Measurements from ENCODE around the gene NEU2. TPM values are rescaled to one million over a fixed set of nuclear protein-coding genes. Genes with fewer than 3 reads are reported as not detected.

NEU2 gene
- total and polyA plus RNA-seq, 9 of the 15 experiments (the other 6 are each of a cell fraction or from before 2014, with no cell fraction given) = not detected

DNA sequence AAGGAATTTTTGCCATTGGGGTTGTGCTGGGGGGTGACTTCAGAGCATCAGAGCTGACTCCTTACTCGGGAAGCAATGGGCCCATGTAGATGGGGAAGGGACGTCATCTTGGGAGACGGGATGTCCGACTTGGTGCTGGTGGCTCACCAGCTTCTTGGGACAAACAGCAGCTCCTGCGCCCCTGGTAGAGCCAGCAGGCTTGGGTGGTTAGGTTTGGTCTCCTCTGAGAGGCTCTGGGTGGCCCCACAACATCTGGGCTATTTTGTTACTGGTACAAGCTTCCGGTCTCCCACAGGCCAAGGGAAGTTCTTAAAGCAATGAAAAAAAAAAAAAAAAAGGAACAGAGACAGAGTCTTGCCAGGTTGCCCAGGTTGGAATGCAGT, 21.2 kb upstream of the NEU2 start:
- H3K79me2 ChIP-seq (ENCODE audit: control insufficient read depth, insufficient read depth, low read length) = no peaks in the 10 kb centered on the region
- H3K27me3 ChIP-seq (ENCODE audit: control insufficient read depth in 2 of 2, insufficient read depth in 2 of 2, low read length in 2 of 2) = peaks cover 0 to 15% of the 10 kb centered on the region in 2 experiments; a peak in 2 of 5 replicates
- H3K27ac ChIP-seq (ENCODE audit: extremely low read depth, low read depth, low read length) = no peak overlapping the region
- POLR2A ChIA-PET = interaction anchor here (0.5 kb wide), 1 partner anchor 21 kb away, joined by 3 read pairs; the partner anchor contains the start of gene NEU2
- H3K4me2 ChIP-seq (ENCODE audit: insufficient read depth, low read length) = no peak overlapping the region
- in situ Hi-C loops (cut with MboI) (no loop called here), intact Hi-C loops (cut with micrococcal nuclease) (no loop called here)
- no peak overlapping the region for H3K9ac ChIP-seq (ENCODE audit: insufficient read depth in 1 of 2, low read depth in 2 of 2, low read length in 2 of 2)
- ATAC-seq (no peak), FAIRE-seq (no peak), DNase-seq (ENCODE audit: extremely low read depth in 1 of 4, low spot score in 3 of 4) (no peak)
- CTCF ChIA-PET (ENCODE audit: low intra/inter-chr PET ratio) = no interaction called here
- no peak overlapping the region for H2AFZ ChIP-seq (ENCODE audit: low read depth, low read length)
- no peak for TF ChIP-seq ADNP (tag; IDR thresholded peaks at IDR 0.05)
- TF ChIP-seq, protein P1, sequence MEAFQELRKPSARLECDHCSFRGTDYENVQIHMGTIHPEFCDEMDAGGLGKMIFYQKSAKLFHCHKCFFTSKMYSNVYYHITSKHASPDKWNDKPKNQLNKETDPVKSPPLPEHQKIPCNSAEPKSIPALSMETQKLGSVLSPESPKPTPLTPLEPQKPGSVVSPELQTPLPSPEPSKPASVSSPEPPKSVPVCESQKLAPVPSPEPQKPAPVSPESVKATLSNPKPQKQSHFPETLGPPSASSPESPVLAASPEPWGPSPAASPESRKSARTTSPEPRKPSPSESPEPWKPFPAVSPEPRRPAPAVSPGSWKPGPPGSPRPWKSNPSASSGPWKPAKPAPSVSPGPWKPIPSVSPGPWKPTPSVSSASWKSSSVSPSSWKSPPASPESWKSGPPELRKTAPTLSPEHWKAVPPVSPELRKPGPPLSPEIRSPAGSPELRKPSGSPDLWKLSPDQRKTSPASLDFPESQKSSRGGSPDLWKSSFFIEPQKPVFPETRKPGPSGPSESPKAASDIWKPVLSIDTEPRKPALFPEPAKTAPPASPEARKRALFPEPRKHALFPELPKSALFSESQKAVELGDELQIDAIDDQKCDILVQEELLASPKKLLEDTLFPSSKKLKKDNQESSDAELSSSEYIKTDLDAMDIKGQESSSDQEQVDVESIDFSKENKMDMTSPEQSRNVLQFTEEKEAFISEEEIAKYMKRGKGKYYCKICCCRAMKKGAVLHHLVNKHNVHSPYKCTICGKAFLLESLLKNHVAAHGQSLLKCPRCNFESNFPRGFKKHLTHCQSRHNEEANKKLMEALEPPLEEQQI (IDR thresholded peaks at IDR 0.05) = no peak
- no peak for TF ChIP-seq ZBTB17 (CRISPR knock-in tag; IDR thresholded peaks at IDR 0.05)
- no peaks in the 10 kb centered on the region for H3K9me3 ChIP-seq (replicated peaks; ENCODE audit: control insufficient read depth, insufficient read depth, low read depth, low read length)
- no peak overlapping the region for H3K4me3 ChIP-seq
- no peaks in the 10 kb centered on the region for H4K20me1 ChIP-seq (replicated peaks; ENCODE audit: control insufficient read depth, insufficient read depth, low read length)
- no peaks in the 10 kb centered on the region for H3K4me1 ChIP-seq (replicated peaks in 1 of 2; ENCODE audit: control insufficient read depth in 2 of 2, insufficient read depth in 2 of 2, low read length in 2 of 2)
- no peaks in the 10 kb centered on the region for H3K36me3 ChIP-seq (ENCODE audit: control insufficient read depth, insufficient read depth, low read length)
- BruUV-seq (replicated peaks) = no TSS peak
- no peaks in the 10 kb centered on the region for H3K9me1 ChIP-seq (ENCODE audit: control insufficient read depth, insufficient read depth, low read length)
- WGBS (ENCODE audit: insufficient coverage, low coverage, missing lambda C conversion rate) = 5% methylated on average over 2 of the region's 6 CpGs

DNA sequence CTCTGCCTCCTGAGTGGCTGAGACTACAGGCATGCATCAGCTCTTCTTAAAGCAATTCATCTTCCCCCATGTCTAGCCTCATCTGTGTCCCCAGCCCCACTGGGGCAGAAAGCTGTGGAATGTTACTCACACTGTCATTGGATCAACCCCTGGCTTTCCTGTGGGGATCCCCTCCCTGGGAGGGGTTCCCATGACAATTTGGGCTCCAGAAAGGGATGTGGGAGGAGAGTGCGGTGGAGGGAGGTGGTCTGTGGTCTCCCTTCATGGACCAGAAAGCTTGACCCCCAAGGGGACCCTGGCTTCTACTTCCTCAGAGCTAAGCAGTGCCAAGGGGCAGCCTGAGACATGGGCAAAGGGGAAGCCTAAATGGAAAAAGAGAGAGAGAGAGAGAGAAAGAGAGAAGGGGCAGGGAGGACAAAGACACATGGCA, 20.8 kb upstream of the NEU2 start:
- 20% methylated on average over 1 of the region's 1 CpG for WGBS (ENCODE audit: insufficient coverage, low coverage, missing lambda C conversion rate)
- H3K4me2 ChIP-seq (ENCODE audit: insufficient read depth, low read length) = no peak overlapping the region
- no peak for ATAC-seq
- H2AFZ ChIP-seq (ENCODE audit: low read depth, low read length) = no peak overlapping the region
- in situ Hi-C loops (cut with MboI) (no loop called here), intact Hi-C loops (cut with micrococcal nuclease) (no loop called here)
- no peak overlapping the region for H3K4me3 ChIP-seq
- no peaks in the 10 kb centered on the region for H3K79me2 ChIP-seq (ENCODE audit: control insufficient read depth, insufficient read depth, low read length)
- DNase-seq (ENCODE audit: extremely low read depth in 1 of 4, low spot score in 3 of 4) = no peak
- no peak overlapping the region for H3K27ac ChIP-seq (ENCODE audit: extremely low read depth, low read depth, low read length)
- no peak overlapping the region for H3K9ac ChIP-seq (ENCODE audit: insufficient read depth in 1 of 2, low read depth in 2 of 2, low read length in 2 of 2)
- no TSS peak for BruUV-seq (replicated peaks)
- no peaks in the 10 kb centered on the region for H3K4me1 ChIP-seq (replicated peaks in 1 of 2; ENCODE audit: control insufficient read depth in 2 of 2, insufficient read depth in 2 of 2, low read length in 2 of 2)
- H3K27me3 ChIP-seq (ENCODE audit: control insufficient read depth in 2 of 2, insufficient read depth in 2 of 2, low read length in 2 of 2) = peaks cover 0 to 15% of the 10 kb centered on the region in 2 experiments; a peak in 2 of 5 replicates
- no peaks in the 10 kb centered on the region for H3K9me3 ChIP-seq (replicated peaks; ENCODE audit: control insufficient read depth, insufficient read depth, low read depth, low read length)
- H3K9me1 ChIP-seq (ENCODE audit: control insufficient read depth, insufficient read depth, low read length) = no peaks in the 10 kb centered on the region
- POLR2A ChIA-PET = interaction anchor here (0.5 to 0.7 kb wide), 2 partner anchors 21 to 35 kb away, joined by 3 read pairs; partner anchors contain the start of gene NEU2
- CTCF ChIA-PET (ENCODE audit: low intra/inter-chr PET ratio) = no interaction called here
- H3K36me3 ChIP-seq (ENCODE audit: control insufficient read depth, insufficient read depth, low read length) = no peaks in the 10 kb centered on the region
- FAIRE-seq = no peak
- no peaks in the 10 kb centered on the region for H4K20me1 ChIP-seq (replicated peaks; ENCODE audit: control insufficient read depth, insufficient read depth, low read length)
- TF ChIP-seq ZNF175 (CRISPR knock-in tag; IDR thresholded peaks at IDR 0.05; ENCODE audit: low read depth) = no peak
- TF ChIP-seq, protein P2, sequence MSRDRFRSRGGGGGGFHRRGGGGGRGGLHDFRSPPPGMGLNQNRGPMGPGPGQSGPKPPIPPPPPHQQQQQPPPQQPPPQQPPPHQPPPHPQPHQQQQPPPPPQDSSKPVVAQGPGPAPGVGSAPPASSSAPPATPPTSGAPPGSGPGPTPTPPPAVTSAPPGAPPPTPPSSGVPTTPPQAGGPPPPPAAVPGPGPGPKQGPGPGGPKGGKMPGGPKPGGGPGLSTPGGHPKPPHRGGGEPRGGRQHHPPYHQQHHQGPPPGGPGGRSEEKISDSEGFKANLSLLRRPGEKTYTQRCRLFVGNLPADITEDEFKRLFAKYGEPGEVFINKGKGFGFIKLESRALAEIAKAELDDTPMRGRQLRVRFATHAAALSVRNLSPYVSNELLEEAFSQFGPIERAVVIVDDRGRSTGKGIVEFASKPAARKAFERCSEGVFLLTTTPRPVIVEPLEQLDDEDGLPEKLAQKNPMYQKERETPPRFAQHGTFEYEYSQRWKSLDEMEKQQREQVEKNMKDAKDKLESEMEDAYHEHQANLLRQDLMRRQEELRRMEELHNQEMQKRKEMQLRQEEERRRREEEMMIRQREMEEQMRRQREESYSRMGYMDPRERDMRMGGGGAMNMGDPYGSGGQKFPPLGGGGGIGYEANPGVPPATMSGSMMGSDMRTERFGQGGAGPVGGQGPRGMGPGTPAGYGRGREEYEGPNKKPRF (IDR thresholded peaks at IDR 0.05; ENCODE audit: low read depth, low read length) = no peak
- TF ChIP-seq GTF2F1 (IDR thresholded peaks at IDR 0.05; ENCODE audit: low read depth, low read length) = no peak
- TF ChIP-seq EZH2 (IDR thresholded peaks at IDR 0.05; ENCODE audit: borderline replicate concordance, low read depth, low read length) = no peak
- TF ChIP-seq, protein P3, sequence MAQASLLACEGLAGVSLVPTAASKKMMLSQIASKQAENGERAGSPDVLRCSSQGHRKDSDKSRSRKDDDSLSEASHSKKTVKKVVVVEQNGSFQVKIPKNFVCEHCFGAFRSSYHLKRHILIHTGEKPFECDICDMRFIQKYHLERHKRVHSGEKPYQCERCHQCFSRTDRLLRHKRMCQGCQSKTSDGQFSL (CRISPR knock-in tag; IDR thresholded peaks at IDR 0.05) = no peak
- TF ChIP-seq, protein P3 (tag; IDR thresholded peaks at IDR 0.05) = no peak
